Left lobe of liver (tissue), 2 donors: ENCODE results near the gene PRKCD. TPM values are rescaled to one million over a fixed set of nuclear protein-coding genes. Genes with fewer than 3 reads are reported as not detected.

Experiments used
- ATAC-seq: fragments of 200-7000 bp; cut with Tn5 transposase; one replicate; pipeline ENCODE4 v1.9.1; 2020; ENCODE audit warnings: mild to moderate bottlenecking, moderate library complexity
- DNase-seq: peaks from one replicate; pipeline ENCODE4 v3.0.0-alpha.2; 2020; ENCODE audit warnings: low spot score
- total RNA-seq: library from RNA; stranded (reverse); gene quantifications from one replicate; pipeline ENCODE4 v1.2.1, GENCODE V29; 2021
- donor health status: DM: no; HTN: no; CAD: no; lungs with moderate emphysema.
- donor health status: DM: no; HTN: yes; CAD: no.

Gene PRKCD
- total RNA-seq, 1 donor from 2014 or later = 4.6 TPM

- ATAC-seq (peak; percentile 4), DNase-seq (no peak)
Observed at GRCh38 chr3:53169045-53169831, 8.2 kb downstream of the PRKCD start.

- DNase-seq (no peak), ATAC-seq (no peak)
Observed at GRCh38 chr3:53169832-53170324, 8.9 kb downstream of the PRKCD start.

- ATAC-seq (peak; percentile 28), DNase-seq (no peak)
Observed at GRCh38 chr3:53170325-53171063, 9.5 kb downstream of the PRKCD start.

- ATAC-seq (no peak), DNase-seq (no peak)
Observed at GRCh38 chr3:53171064-53171418, 10.0 kb downstream of the PRKCD start.

DNA sequence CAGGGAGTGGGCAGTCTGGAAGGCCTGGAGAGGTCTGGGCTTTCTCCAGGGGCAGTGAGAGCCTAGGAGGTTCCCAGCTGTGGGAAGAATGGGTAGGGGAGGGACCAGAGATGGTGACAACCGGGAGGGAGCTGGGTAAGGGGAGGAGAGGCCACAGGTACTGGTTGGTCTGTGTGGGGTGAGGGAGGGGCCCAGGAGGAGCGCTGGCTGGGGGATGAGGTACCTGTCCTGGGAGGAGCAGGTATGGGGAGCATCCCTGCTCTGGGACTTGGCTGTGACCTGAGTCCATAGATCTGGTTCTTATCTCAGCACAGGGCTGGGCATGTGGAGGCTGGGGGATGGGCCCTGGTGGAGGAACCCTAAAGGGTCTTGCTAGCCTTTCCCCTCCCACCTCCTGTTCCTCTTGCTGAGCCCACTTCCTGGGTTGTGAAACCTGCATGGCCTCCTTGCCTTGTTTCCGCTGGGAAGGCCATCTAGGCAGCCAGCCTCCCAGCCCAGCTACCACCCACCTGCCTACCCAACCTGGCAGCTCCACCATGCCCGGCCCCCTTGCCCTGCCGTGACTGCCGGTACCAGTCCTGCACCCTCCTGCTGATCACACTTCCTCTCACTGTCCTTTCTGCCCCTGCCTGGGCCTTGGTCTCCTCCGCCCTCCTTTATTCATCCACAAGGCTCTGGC lies 11.0 kb downstream of the PRKCD start:
- ATAC-seq (no peak), DNase-seq (no peak)

GRCh38 chr3:53173107-53173506 lies 12.1 kb downstream of the PRKCD start:
- DNase-seq (no peak), ATAC-seq (no peak)

DNA sequence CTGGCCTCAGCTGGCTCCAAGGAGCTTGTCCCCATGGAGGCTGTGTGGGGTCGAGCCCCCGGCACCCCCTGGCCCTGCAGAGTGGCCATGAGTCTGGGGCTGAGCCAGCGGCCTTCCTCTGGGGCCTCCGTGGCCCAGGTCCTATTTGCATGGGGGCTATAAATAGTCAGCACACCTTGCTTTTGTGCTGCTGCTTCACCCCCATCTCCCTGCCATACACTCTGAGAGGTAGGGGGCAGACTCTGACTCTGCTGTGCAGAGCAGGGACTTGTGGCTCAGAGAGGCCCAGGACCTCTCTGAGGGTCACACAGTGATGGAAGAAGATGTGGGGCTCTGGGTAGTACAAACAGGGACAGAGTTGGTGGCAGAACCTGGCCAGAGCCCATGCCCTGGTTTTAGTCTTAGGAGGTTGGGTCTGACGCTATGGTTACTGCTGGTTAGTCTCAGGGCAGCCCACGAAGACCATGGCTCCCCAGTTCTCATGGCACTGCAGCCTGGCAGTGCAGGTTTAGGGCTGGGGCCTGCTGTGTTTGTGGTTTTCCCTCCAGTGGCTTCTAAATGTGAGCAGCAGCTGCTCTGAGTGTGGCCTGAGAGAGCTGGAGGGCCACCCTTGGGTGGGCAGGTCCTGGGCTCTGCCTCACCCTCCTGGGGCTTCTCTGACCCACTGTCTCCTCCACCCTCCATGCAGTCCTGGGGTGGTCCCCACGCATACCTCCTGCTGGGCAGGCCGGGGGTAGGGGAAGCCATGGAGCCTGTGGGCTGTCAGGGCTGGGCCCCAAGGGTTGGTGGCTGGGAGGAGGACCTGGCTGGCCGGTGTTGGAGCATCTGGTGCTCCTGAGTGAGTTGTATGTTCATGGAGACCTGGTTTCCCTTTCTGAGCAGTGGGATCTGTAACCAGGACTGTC lies 13.6 kb downstream of the PRKCD start:
- no peak for DNase-seq

GRCh38 chr3:53175613-53176540 lies 14.9 kb downstream of the PRKCD start:
- DNase-seq (no peak), ATAC-seq (no peak)

More for the DNA sequence above, 13.6 kb downstream of the PRKCD start:
- no peak for ATAC-seq

GRCh38 chr3:53178246-53178645 lies 17.2 kb downstream of the PRKCD start:
- ATAC-seq (no peak), DNase-seq (no peak)

DNA sequence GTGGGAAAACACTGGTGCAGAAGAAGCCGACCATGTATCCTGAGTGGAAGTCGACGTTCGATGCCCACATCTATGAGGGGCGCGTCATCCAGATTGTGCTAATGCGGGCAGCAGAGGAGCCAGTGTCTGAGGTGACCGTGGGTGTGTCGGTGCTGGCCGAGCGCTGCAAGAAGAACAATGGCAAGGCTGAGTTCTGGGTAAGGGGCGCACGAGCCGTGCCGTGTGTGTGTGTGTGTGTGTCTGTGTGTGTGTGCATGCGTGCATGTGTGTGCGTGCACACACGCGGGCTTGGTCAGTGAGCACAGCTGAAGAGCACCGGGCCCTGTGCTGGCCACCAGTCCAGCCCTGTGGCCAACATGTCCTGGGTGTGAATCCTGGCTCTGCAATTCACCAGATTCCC lies 18.6 kb downstream of the PRKCD start:
- ATAC-seq (no peak), DNase-seq (no peak)

- DNase-seq = no peak
- peak; percentile 49 for ATAC-seq
Observed at GRCh38 chr3:53180305-53181023, 19.5 kb downstream of the PRKCD start.

DNA sequence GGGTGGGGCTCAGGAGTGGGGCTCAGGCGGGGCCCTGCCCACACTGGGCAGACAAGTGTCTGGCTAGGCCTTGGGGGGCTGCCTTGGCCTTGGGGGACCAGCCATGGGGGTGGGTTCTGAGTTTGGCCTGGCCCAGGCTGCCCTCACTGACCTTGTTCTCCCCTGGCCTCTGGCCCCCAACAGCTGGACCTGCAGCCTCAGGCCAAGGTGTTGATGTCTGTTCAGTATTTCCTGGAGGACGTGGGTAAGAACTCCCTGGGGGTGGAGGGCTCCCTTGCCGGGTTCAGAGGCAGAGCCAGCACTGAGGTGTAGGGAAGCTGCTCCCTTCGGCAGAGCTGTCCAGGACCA lies 20.0 kb downstream of the PRKCD start:
- DNase-seq (no peak), ATAC-seq (no peak)

DNA sequence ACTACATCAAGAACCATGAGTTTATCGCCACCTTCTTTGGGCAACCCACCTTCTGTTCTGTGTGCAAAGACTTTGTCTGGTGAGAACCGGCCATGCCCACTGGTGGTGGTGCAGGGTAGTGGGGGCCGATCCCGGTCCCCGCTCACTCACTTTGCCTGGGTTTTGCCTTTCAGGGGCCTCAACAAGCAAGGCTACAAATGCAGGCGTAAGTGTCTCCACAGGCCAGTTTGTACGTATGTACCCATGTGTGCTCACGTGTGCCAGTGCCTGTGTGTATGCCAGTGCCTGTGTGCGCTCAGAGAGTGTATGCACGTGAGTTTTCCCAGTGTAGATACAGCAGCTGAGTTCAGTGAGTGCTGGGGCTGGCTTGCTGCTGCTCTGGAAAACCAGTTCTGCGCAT lies 20.5 kb downstream of the PRKCD start:
- ATAC-seq (no peak), DNase-seq (no peak)

DNA sequence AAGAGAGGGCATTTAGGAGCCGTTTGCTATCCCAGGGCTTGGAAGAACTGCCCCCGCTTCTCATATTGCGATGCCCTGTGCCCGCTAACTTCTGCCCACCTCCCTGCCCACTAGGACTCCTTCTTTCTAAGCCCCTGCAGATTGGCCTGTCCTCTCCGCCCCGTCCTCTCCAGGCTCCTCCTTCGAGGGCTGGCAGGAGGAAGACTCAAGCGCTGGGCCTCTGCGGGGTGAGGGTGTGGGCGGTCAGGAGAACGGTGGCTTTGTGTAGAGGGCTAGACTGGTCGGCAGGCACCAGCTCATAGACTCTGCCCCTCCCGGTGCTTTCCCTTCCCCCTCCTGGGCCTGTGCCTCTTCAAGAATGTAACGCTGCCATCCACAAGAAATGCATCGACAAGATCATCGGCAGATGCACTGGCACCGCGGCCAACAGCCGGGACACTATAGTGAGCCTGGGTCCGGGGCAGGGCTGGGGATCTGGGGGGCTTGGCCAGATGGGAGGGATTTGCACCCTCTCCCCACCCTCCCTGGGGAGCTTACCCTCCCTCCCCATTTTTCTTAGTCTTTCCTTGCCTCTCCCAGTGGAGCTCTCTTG lies 21.9 kb downstream of the PRKCD start:
- ATAC-seq = no peak
- no peak for DNase-seq

GRCh38 chr3:53183514-53183913 lies 22.5 kb downstream of the PRKCD start:
- DNase-seq (no peak), ATAC-seq (no peak)

- no peak for DNase-seq
- no peak for ATAC-seq
Observed at GRCh38 chr3:53184701-53185100, 23.7 kb downstream of the PRKCD start.

- ATAC-seq (no peak), DNase-seq (no peak)
Observed at GRCh38 chr3:53185761-53186465, 24.9 kb downstream of the PRKCD start.

- no peak for DNase-seq
- no peak for ATAC-seq
Observed at GRCh38 chr3:53186726-53187125, 25.7 kb downstream of the PRKCD start.
